Raji (cell line): ENCODE data around the gene ZNF225.

Experiments
- POLR2A ChIP-seq: IDR thresholded peaks from 2 replicates; pipeline ENCODE4 v1.6.1; 2011; ENCODE audit warnings: low read depth, low read length, control low read depth; ENCODE audit not compliant: insufficient read depth

ZNF225 gene

DNA sequence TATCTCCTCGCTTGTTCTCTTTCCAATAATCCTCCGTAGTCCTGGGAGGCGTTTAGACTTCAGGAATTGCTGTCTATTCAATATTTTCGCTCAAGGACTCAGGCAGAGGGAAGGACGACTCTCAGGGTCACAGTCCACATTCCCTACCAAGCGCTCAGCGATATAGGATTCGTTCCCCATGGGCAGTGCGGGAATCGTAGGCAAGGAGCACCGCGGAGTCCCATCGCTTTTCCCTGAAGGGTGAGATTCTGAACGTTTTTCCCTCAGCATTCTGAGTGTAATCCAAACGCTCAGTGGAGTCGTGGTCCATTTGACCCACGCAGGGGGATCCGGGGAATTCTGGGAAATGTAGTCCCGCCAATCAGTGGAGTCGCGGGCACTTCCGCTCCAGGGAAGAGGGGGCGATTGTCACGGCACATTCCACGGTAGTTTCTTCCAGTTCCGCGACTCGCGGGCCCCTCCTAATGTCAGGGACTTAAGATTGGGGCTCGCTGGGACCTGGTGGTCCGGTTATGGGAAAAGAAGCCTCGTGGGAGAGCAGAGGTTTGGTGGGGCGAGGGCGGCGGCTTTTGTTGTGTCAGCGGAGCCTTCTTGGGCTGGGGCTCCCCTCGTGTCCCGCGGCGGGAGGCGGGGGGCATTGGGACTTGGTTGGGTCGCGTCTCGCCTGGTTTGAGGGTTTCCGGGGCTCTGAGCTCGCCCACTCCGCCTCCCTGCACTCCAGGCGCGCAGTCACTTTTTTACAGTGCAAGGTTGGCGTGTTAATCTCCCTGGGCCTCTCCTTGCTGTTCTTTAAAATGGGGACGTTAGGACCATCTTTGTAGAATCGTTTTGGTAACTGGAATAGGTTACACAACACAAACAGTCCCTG is 28.2 kb downstream of the ZNF225 start, which contains the start of gene ZNF234:
ZNF234 (plus strand) TSS at position 364 of the 868 bp plus-strand sequence. CDS start 3,079 bp downstream, outside the sequence.
- TF ChIP-seq POLR2A = no peak

DNA sequence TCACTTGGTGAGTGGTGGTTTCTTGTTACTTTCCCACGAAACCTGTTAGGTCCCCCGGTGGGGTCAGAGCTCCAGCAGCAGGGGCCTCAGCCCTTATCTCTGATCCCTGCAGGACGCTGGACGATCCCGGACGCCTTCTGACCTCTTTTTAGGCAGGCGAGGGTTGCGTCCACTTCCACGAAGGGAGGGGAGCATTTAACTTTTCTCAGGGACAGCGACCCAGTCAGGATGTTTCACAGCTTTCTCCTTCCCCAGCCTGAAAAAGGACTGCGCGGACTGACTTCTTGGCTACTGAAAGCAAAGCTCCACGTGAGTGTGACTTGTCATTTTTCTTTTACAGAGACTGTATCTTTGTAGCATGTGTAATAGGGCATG is 28.8 kb downstream of the ZNF225 start:
- no peak for TF ChIP-seq POLR2A

DNA sequence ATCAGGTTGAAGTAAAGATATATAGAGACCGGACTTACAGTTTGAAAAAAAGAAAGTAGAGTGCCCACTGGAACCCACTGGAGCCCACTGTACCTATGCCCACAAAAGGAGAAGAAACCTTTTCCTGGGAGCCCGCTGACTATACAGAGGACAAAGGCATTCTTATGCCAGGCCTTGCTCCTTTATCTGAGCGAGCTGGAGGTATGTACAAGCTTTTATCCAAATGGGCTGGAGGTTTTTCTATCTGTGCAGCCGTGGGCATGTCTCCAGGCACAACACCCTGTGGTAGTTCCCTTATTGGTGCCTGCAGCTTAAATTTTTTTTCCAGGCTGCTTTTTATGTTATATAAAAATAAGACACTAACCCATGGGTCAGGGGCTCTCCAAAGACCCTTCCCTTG is 36.6 kb downstream of the ZNF225 start:
- TF ChIP-seq POLR2A = no peak

DNA sequence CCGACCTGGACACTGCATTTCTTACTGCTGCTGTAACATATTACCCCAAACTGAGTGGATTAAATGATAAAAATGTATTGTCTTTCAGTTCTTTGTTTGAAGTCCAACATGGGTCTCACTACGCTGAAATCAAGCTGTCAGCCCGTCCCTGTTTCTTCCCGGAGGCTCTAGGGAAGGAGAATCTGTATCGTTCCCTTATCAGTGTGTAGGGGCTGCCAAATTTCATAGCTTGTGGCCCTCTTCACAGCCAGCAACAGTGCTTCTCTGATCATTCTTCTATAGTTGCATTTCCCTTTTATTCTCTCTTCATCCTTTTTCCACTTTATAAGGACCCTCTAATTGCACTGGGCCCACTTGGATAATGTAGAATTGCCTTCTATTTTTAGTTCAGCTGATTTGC is 38.3 kb downstream of the ZNF225 start:
- no peak for TF ChIP-seq POLR2A

DNA sequence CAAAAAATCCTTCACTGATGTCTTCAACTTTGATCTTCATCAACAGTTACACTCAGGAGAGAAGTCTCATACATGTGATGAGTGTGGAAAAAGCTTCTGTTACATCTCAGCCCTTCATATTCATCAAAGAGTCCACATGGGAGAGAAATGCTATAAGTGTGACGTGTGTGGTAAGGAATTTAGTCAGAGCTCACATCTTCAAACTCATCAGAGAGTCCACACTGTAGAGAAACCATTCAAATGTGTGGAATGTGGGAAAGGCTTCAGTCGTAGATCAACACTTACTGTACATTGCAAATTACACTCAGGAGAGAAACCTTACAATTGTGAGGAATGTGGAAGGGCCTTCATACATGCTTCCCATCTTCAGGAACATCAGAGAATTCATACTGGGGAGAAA is 43.3 kb downstream of the ZNF225 start:
- TF ChIP-seq POLR2A = no peak

DNA sequence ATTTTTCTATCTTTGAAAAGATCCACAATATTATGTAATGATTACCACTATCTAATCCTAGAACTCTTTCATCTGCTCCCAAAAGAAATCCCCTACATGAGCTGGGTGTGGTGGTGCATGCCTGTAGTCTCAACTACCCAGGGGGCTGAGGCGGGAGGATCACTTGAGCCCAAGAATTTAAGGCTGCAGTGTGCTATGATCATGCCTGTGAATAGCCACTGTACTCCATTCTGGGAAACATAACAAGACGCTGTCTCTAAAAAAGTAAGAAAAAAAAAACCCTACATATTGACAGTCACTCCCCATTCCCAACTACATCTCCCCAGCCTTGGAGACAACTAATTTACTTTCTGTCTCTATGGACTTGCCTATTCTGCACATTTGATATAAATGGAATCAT is 50.6 kb downstream of the ZNF225 start:
- no peak for TF ChIP-seq POLR2A

DNA sequence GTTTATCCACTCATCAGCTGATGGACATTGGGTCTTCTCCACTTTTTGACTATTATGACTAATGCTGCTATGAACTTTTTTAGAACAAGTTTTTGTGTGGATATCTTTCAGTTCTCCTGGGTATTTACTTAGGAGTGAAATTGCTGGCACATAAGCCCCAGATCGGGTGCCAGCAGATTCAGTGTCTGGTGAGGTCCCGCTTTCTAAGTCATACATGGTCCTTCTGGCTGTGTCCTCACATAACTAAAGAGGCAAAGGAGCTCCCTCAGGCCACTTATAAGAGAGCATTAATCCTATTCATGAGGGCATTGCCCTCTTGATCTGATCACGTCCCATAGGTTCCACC is 51.1 kb downstream of the ZNF225 start:
- no peak for TF ChIP-seq POLR2A

DNA sequence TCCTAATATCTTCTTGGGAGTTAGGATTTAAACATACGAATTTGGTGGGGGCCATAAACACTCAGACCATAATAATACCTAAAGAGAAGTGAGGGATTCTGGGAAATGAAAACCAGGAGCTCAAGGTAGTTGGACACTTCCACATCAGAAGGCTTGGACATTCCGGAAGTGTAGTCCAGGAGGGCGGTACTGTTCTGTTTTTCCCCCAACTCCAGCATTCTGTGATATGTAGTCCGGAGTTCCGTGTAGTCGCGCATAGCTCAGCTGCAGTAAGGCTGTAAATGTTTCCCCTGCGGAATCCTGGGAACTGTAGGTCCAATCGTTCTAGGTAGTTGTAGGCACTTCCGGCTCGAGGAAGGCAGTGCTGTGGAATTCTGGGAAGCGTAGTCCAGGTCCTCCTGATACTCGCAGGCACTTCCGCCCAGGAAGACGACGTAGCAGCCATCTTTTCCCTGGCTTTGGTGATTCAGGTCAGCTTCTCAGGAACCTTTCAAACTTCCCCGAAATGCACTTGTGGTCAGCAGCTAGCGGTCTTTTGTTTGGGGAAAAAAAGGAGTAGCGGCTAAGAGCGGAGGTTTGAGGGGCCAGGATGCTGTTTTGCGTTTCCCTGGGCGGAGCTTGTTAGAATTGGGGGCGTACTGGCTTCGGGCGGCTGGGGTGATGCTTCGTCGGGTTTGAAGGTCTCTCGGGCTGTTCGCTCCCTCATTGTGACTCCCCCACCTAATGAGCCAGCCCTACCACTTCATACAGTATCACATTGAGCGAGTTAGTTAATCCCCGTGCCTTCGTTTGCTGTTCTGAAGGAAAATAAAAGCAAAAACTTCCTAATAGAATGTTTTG is 51.7 kb downstream of the ZNF225 start, which contains the start of gene ZNF226:
ZNF226 (plus strand) TSS at position 428 of the 840 bp plus-strand sequence. CDS start 4,981 bp downstream, outside the sequence.
- no peak for TF ChIP-seq POLR2A

DNA sequence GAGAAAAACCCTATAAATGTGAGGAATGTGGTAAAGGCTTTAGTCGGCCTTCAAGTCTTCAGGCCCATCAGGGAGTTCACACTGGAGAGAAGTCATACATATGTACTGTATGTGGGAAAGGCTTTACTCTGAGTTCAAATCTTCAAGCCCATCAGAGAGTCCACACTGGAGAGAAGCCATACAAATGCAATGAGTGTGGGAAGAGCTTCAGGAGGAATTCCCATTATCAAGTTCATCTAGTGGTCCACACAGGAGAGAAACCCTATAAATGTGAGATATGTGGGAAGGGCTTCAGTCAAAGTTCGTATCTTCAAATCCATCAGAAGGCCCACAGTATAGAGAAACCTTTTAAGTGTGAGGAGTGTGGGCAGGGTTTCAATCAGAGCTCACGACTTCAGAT is 63.4 kb downstream of the ZNF225 start:
- no peak for TF ChIP-seq POLR2A

DNA sequence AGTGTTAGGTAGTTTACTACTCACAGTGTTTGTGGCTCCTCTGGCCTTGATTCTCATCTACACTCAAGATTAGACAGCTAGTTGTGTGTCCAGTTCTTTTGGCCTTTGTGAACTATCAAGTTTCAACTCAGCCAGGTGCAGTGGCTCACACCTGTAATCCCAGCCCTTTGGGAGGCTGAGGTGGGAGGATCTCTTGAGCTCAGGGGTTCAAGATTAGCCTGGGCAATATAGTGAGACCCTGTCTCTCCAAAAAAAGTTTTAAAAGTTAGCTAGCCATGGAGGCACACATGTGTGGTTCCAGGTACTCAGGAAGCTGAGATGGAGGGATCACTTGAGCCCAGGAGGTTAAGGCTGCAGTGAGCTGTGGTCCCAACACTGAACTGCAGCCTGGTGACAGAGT is 67.8 kb downstream of the ZNF225 start:
- TF ChIP-seq POLR2A = no peak

DNA sequence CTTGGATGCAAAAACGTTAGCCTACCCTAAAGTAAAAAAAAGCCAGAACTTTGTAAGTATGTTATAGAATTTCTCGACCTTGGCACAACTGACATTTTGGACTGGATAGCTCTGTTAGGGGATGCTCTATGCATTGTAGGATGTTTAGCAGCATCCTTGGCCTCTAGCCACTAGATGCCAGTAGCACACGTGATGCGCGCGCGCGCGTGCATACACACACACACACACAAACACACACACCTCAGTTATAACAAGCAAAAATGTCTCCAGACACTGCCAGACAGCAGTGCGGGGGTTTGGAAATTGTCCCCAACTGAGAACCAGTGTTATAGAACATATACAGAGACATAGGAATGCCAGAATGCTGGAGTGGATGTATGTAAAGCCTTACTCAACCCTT is 68.9 kb downstream of the ZNF225 start:
- no peak for TF ChIP-seq POLR2A
